ENCODE measurements around the gene USP40.

USP40 gene

DNA sequence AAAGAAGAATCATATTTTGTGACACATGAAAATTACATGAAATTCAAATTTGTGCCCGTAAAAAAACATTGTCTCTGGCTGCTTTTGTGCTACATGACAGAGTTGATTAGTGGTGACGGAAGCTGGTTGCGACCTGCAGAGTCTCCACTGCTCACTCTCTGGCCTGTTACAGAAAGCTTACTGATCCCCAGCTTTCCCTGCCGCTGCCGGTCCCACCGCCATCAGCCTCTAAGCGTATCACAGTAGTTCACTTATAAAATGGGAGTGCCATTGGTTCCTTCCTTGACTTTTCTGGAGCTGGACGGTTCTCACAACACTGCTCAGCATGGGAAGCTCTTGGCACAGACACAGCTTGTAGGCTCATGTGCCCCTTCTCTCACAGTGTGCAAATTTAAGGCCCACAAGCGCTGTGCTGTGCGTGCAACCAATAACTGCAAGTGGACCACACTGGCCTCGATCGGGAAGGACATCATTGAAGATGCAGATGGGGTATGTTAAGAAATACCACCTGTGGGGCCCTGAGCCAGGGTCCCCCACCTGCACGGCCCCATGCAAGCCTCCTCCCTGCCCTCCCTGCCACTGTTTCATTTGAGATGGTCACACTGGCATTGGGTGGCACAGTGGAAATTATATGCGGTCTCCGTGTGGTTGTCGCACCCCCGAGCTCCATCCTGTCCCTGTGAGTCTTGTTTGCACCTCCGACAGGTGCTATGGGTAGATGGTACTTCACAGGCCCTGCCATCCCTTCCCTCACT lies 131.0 kb downstream of the USP40 start:
- H3K4me3 ChIP-seq (ENCODE audit: low read depth, low read length), result no peak overlapping the region
- no peak overlapping the region for H2AFZ ChIP-seq
- TF ChIP-seq, protein P1, sequence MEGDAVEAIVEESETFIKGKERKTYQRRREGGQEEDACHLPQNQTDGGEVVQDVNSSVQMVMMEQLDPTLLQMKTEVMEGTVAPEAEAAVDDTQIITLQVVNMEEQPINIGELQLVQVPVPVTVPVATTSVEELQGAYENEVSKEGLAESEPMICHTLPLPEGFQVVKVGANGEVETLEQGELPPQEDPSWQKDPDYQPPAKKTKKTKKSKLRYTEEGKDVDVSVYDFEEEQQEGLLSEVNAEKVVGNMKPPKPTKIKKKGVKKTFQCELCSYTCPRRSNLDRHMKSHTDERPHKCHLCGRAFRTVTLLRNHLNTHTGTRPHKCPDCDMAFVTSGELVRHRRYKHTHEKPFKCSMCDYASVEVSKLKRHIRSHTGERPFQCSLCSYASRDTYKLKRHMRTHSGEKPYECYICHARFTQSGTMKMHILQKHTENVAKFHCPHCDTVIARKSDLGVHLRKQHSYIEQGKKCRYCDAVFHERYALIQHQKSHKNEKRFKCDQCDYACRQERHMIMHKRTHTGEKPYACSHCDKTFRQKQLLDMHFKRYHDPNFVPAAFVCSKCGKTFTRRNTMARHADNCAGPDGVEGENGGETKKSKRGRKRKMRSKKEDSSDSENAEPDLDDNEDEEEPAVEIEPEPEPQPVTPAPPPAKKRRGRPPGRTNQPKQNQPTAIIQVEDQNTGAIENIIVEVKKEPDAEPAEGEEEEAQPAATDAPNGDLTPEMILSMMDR (IDR thresholded peaks at IDR 0.05), result no peak
- H3K4me1 ChIP-seq, result no peaks in the 10 kb centered on the region
- no peaks in the 10 kb centered on the region for H3K79me2 ChIP-seq
- no peak overlapping the region for H3K27ac ChIP-seq
- H3K9ac ChIP-seq, result no peak overlapping the region
- no peaks in the 10 kb centered on the region for H3K27me3 ChIP-seq (ENCODE audit: control insufficient read depth, insufficient read depth, low read length)
- no peaks in the 10 kb centered on the region for H3K9me3 ChIP-seq (ENCODE audit: control insufficient read depth, low read length)
- H3K36me3 ChIP-seq (ENCODE audit: control insufficient read depth, insufficient read depth, low read length), result no peaks in the 10 kb centered on the region
- H3K4me2 ChIP-seq (ENCODE audit: low read length), result no peak overlapping the region

DNA sequence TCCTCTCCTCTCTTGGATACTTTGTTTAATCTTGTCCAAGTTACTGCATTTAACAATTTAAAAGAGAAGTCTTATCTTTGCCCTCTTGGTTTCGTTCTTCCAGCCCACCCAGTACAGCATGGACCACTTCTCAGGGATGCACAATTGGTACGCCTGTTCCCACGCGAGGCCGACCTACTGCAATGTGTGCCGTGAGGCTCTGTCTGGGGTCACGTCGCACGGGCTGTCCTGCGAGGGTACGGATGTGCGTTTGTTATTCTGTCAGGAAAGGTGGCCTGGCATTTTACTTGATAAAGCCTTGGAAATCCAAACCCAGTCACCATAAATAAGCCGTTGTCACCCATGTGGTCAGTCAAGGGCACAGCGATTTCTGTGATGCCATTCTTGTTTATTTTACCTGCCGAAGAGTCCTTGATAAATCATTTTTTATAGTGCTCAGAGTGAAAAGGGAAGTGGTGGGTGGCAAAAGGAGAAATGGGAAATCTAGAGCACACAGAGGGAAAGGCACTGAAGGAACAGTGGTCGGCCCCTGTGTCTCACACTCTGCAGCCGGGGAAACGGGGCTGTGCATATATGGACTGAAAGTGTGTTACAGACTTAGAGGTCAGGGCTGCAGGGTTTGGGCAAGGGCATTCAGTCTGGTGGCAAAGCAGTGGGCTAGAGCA lies 131.8 kb downstream of the USP40 start:
- Histone ChIP-seq H2AFZ (no peak overlapping the region), H3K36me3 (ENCODE audit: control insufficient read depth, insufficient read depth, low read length) (no peaks in the 10 kb centered on the region), H3K4me2 (ENCODE audit: low read length) (no peak overlapping the region), H3K27me3 (ENCODE audit: control insufficient read depth, insufficient read depth, low read length) (no peaks in the 10 kb centered on the region), H3K9me3 (ENCODE audit: control insufficient read depth, low read length) (no peaks in the 10 kb centered on the region), H3K79me2 (no peaks in the 10 kb centered on the region), H3K9ac (no peak overlapping the region), H3K27ac (no peak overlapping the region), H3K4me1 (no peaks in the 10 kb centered on the region), H3K4me3 (ENCODE audit: low read depth, low read length) (no peak overlapping the region)
- TF ChIP-seq, protein P1 (IDR thresholded peaks at IDR 0.05), result no peak

- H3K27ac ChIP-seq, result no peak overlapping the region
- no peak overlapping the region for H3K4me3 ChIP-seq (ENCODE audit: low read depth, low read length)
- H3K27me3 ChIP-seq (ENCODE audit: control insufficient read depth, insufficient read depth, low read length), result no peaks in the 10 kb centered on the region
- no peak overlapping the region for H2AFZ ChIP-seq
- TF ChIP-seq, protein P1 (IDR thresholded peaks at IDR 0.05), result no peak
- no peaks in the 10 kb centered on the region for H3K79me2 ChIP-seq
- no peak overlapping the region for H3K4me2 ChIP-seq (ENCODE audit: low read length)
- H3K36me3 ChIP-seq (ENCODE audit: control insufficient read depth, insufficient read depth, low read length), result no peaks in the 10 kb centered on the region
- H3K9ac ChIP-seq, result no peak overlapping the region
- H3K9me3 ChIP-seq (ENCODE audit: control insufficient read depth, low read length), result no peaks in the 10 kb centered on the region
- no peaks in the 10 kb centered on the region for H3K4me1 ChIP-seq
Observed at GRCh38 chr2:233433794-233434193, 132.8 kb downstream of the USP40 start.

DNA sequence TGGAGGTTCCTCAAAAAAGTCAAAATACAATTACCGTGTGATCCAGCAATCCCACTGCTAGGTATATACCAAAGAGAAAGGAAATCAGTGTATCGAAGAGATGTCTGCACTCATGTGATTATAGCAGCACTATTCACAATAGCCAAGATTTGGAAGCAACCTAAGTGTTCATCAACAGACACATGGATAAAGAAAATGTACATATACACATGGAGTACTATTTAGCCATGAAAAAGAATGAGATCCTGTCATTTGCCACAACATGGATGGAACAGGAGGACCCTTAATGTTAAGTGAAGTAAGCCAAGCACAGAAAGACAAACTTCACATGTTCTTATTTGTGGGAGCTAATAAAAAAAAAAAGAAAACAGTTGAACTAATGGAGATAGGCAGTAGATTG lies 133.6 kb downstream of the USP40 start:
- Histone ChIP-seq H2AFZ (no peak overlapping the region), H3K9ac (no peak overlapping the region), H3K79me2 (peaks cover 2% of the 10 kb centered on the region), H3K4me1 (no peaks in the 10 kb centered on the region), H3K27ac (no peak overlapping the region), H3K4me3 (ENCODE audit: low read depth, low read length) (no peak overlapping the region), H3K36me3 (ENCODE audit: control insufficient read depth, insufficient read depth, low read length) (no peaks in the 10 kb centered on the region), H3K9me3 (ENCODE audit: control insufficient read depth, low read length) (no peaks in the 10 kb centered on the region), H3K4me2 (ENCODE audit: low read length) (no peak overlapping the region), H3K27me3 (ENCODE audit: control insufficient read depth, insufficient read depth, low read length) (no peaks in the 10 kb centered on the region)
- TF ChIP-seq, protein P1 (IDR thresholded peaks at IDR 0.05), result no peak
